Eye (tissue), 1 donor: ENCODE results near the gene SDHAF3.
A peak's percentile ranks its signal among the peaks of the same experiment; 100 is the strongest.
"Not testable (repeated sequence)": the region's sequence is repeated elsewhere in the genome, so short reads cannot be mapped to it uniquely, and the experiment has no call there.

Experiments used
- DNase-seq: peaks from one replicate; pipeline ENCODE4 v3.0.0-alpha.2; 2015

The SDHAF3 gene

GRCh38 chr7:97117372-97118188 lies at the start of gene SDHAF3:
TSS of gene SDHAF3 (plus strand) at chr7:97117698. CDS start at chr7:97117724, 26 bp downstream.
- peak; percentile 99 for DNase-seq

- not testable (repeated sequence) for DNase-seq
Observed at GRCh38 chr7:97072025-97072424, 45.5 kb upstream of the SDHAF3 start.

- DNase-seq, result no peak
Observed at GRCh38 chr7:97075928-97076327, 41.6 kb upstream of the SDHAF3 start.

GRCh38 chr7:97078023-97078969 lies 39.2 kb upstream of the SDHAF3 start:
- no peak for DNase-seq

GRCh38 chr7:97079300-97079699 lies 38.2 kb upstream of the SDHAF3 start:
- DNase-seq, result no peak

GRCh38 chr7:97081521-97082300 lies 35.8 kb upstream of the SDHAF3 start:
- no peak for DNase-seq

- DNase-seq, result no peak
Observed at GRCh38 chr7:97088364-97088763, 29.1 kb upstream of the SDHAF3 start.

- DNase-seq, result peak; percentile 4
Observed at GRCh38 chr7:97089771-97090170, 27.7 kb upstream of the SDHAF3 start.

- no peak for DNase-seq
Observed at GRCh38 chr7:97090761-97091353, 26.6 kb upstream of the SDHAF3 start.

GRCh38 chr7:97094284-97094930 lies 23.1 kb upstream of the SDHAF3 start:
- peak; percentile 16 for DNase-seq

GRCh38 chr7:97096037-97096436 lies 21.5 kb upstream of the SDHAF3 start:
- DNase-seq, result no peak

GRCh38 chr7:97096661-97097060 lies 20.8 kb upstream of the SDHAF3 start:
- no peak for DNase-seq

- peak; percentile 93 for DNase-seq
Observed at GRCh38 chr7:97104719-97105238, 12.7 kb upstream of the SDHAF3 start.

GRCh38 chr7:97107192-97107800 lies 10.2 kb upstream of the SDHAF3 start:
- DNase-seq, result no peak

GRCh38 chr7:97116308-97116707 lies 1.2 kb upstream of the SDHAF3 start:
- no peak for DNase-seq

GRCh38 chr7:97117035-97117371 lies 495 bp upstream of the SDHAF3 start:
- DNase-seq, result no peak

GRCh38 chr7:97118306-97118917 lies 914 bp downstream of the SDHAF3 start:
- peak; percentile 55 for DNase-seq

GRCh38 chr7:97119747-97120146 lies 2.2 kb downstream of the SDHAF3 start:
- no peak for DNase-seq

- no peak for DNase-seq
Observed at GRCh38 chr7:97120713-97121457, 3.4 kb downstream of the SDHAF3 start.

GRCh38 chr7:97123115-97123514 lies 5.6 kb downstream of the SDHAF3 start:
- not testable (repeated sequence) for DNase-seq
